GM11168 (cell line): ENCODE data around the gene DGKE.

Experiments used
- in situ Hi-C: fragments of 300-500 bp; cut with MboI; formaldehyde crosslinking; loops from one replicate; pipeline ENCODE4 v1.12.0; 2022; ENCODE audit warnings: low sequenced_read_pairs; ENCODE audit not compliant: unreplicated experiment

Gene DGKE

GRCh38 chr17:56810891-56811775 lies 22.8 kb upstream of the DGKE start:
- in situ Hi-C loops, result no loop called here

GRCh38 chr17:56812901-56813388 lies 21.0 kb upstream of the DGKE start:
- in situ Hi-C loops, result no loop called here

- in situ Hi-C loops, result loop anchor here (5.0 kb wide), 1 partner anchor 127 kb away; no protein-coding TSS in a partner anchor
Measured at GRCh38 chr17:56815711-56816110, 18.2 kb upstream of the DGKE start.

GRCh38 chr17:56817066-56817465 lies 16.9 kb upstream of the DGKE start:
- in situ Hi-C loops, result loop anchor here (5.0 kb wide), 1 partner anchor 125 kb away; no protein-coding TSS in a partner anchor

GRCh38 chr17:56819030-56819429 lies 14.9 kb upstream of the DGKE start:
- in situ Hi-C loops, result loop anchor here (5.0 kb wide), 1 partner anchor 123 kb away; no protein-coding TSS in a partner anchor

- in situ Hi-C loops, result loop anchor here (5.0 kb wide), 1 partner anchor 123 kb away; no protein-coding TSS in a partner anchor
Measured at GRCh38 chr17:56819431-56820145, 14.4 kb upstream of the DGKE start.

GRCh38 chr17:56820207-56820606 lies 13.7 kb upstream of the DGKE start:
- in situ Hi-C loops, result no loop called here

GRCh38 chr17:56821847-56822534 lies 12.0 kb upstream of the DGKE start:
- in situ Hi-C loops, result no loop called here

GRCh38 chr17:56822725-56823124 lies 11.2 kb upstream of the DGKE start:
- in situ Hi-C loops, result no loop called here

- in situ Hi-C loops, result no loop called here
Measured at GRCh38 chr17:56823848-56824247, 10.1 kb upstream of the DGKE start.

- in situ Hi-C loops, result no loop called here
Measured at GRCh38 chr17:56824503-56824902, 9.4 kb upstream of the DGKE start.

- in situ Hi-C loops, result no loop called here
Measured at GRCh38 chr17:56826611-56827414, 7.1 kb upstream of the DGKE start.

GRCh38 chr17:56830726-56831368 lies 3.1 kb upstream of the DGKE start:
- in situ Hi-C loops, result no loop called here

GRCh38 chr17:56831369-56832095 lies 2.4 kb upstream of the DGKE start:
- in situ Hi-C loops, result no loop called here

GRCh38 chr17:56832446-56832845 lies 1.5 kb upstream of the DGKE start:
- in situ Hi-C loops, result no loop called here

- in situ Hi-C loops, result no loop called here
Measured at GRCh38 chr17:56833057-56833808, 718 bp upstream of the DGKE start.

- in situ Hi-C loops, result no loop called here
Measured at GRCh38 chr17:56834380-56835263, 671 bp downstream of the DGKE start.
